HepG2 (cell line): Measurements from ENCODE around the gene SAE1. TPM values are rescaled to one million over a fixed set of nuclear protein-coding genes. Genes with fewer than 3 reads are reported as not detected.

Experiments
- microRNA counts: library from miRNA; unstranded; fragments of <30 nt; microRNA quantifications from one replicate; lab custom pipeline; 2015
- microRNA-seq: library from miRNA; unstranded; fragments of <30 nt; microRNA quantifications from one replicate; pipeline ENCODE4, GENCODE V29; 2020
- polyA plus RNA-seq, 8 experiments: library from polyadenylated mRNA; depleted of rRNA in 3 of 8; stranded (reverse) in 7 of 8; unstranded in 1 of 8; fragments of >200 nt; fragmentation: Illumina TruSeq in 4 of 8; extraction: Trizol in 4 of 8; gene quantifications; 2 replicates each; pipeline versions ENCODE4 v1.2.1 to v1.2.3, GENCODE V29; 2011 to 2016; ENCODE audit warnings: low read depth in 4 of 8, missing spikeins in 1 of 8, mixed read lengths in 1 of 8; ENCODE audit not compliant: insufficient read depth in 1 of 8
- small RNA-seq, 3 experiments: library from RNA; depleted of rRNA; stranded (forward); fragments of <200 nt; gene quantifications; one replicate each; pipeline ENCODE3, GENCODE V24; 2012; ENCODE audit warnings: low read depth in 2 of 3, low replicate concordance in 1 of 3; ENCODE audit not compliant: insufficient read length in 3 of 3, insufficient read depth in 2 of 3
- total RNA-seq, 5 experiments: library from RNA; depleted of rRNA; stranded (reverse); fragments of >200 nt; fragmentation: Illumina TruSeq; extraction: Trizol; gene quantifications; 2 replicates each; pipeline ENCODE4 v1.2.3, GENCODE V29; 2016; ENCODE audit warnings: low read depth in 1 of 5

Gene SAE1
- total and polyA plus RNA-seq, 2 of the 13 experiments (the other 11 are each of a cell fraction or from before 2014, with no cell fraction given), result 87.6 to 197 TPM

MicroRNAs within 50 kb of the gene (microRNA counts, 767-probe panel; counts per million panel counts)
- microRNA hsa-miR-3190-5p (lab: Ali Mortazavi, UCI), result not detected

Small RNAs within 50 kb of the gene (microRNA-seq; reads per million reads assigned to microRNA genes)
- not detected for gene MIR3190
- not detected for gene MIR3191

Small RNAs within 50 kb of the gene (small RNA-seq; reads per million reads assigned to genes)
- 0 reads per million in 3 experiments for gene MIR3190

Other genes starting within 250 kb of the SAE1 start
- gene NPAS1, start 111.0 kb upstream of the SAE1 start, total RNA-seq (2016; rRNA removed; fragmentation: Illumina TruSeq; extraction: Trizol), result 0.29 and 0.35 TPM in 2 replicates
- gene NPAS1, start 111.0 kb upstream of the SAE1 start, polyA plus RNA-seq (2011; rRNA removed), result 2.9 and 3.9 TPM in 2 replicates
- gene TMEM160, start 82.2 kb upstream of the SAE1 start, total RNA-seq (2016; rRNA removed; fragmentation: Illumina TruSeq; extraction: Trizol), result 18.0 and 26.7 TPM in 2 replicates
- 5.2 and 7.0 TPM in 2 replicates for gene TMEM160, start 82.2 kb upstream of the SAE1 start, polyA plus RNA-seq (2011; rRNA removed)
- gene ZC3H4, start 17.1 kb upstream of the SAE1 start, total RNA-seq (2016; rRNA removed; fragmentation: Illumina TruSeq; extraction: Trizol), result 10.7 and 11.2 TPM in 2 replicates
- gene ZC3H4, start 17.1 kb upstream of the SAE1 start, polyA plus RNA-seq (2011; rRNA removed), result 1.8 and 2.7 TPM in 2 replicates
- gene BBC3, start 100.4 kb downstream of the SAE1 start, total RNA-seq (2016; rRNA removed; fragmentation: Illumina TruSeq; extraction: Trizol), result 5.8 and 8.8 TPM in 2 replicates
- gene BBC3, start 100.4 kb downstream of the SAE1 start, polyA plus RNA-seq (2011; rRNA removed), result 6.1 and 11.1 TPM in 2 replicates
- 5.9 and 6.3 TPM in 2 replicates for gene CCDC9, start 125.7 kb downstream of the SAE1 start, total RNA-seq (2016; rRNA removed; fragmentation: Illumina TruSeq; extraction: Trizol)
- 2.9 and 3.0 TPM in 2 replicates for gene CCDC9, start 125.7 kb downstream of the SAE1 start, polyA plus RNA-seq (2011; rRNA removed)
- gene INAFM1, start 144.1 kb downstream of the SAE1 start, total RNA-seq (2016; rRNA removed; fragmentation: Illumina TruSeq; extraction: Trizol), result 1.00 and 1.9 TPM in 2 replicates
- 0.88 and 1.3 TPM in 2 replicates for gene INAFM1, start 144.1 kb downstream of the SAE1 start, polyA plus RNA-seq (2011; rRNA removed)
- gene C5AR1, start 179.0 kb downstream of the SAE1 start, total RNA-seq (2016; rRNA removed; fragmentation: Illumina TruSeq; extraction: Trizol), result 0.07 TPM in 1 of 2 replicates, not detected in the other
- 1.6 and 3.9 TPM in 2 replicates for gene C5AR1, start 179.0 kb downstream of the SAE1 start, polyA plus RNA-seq (2011; rRNA removed)
- 0.09 TPM in 1 of 2 replicates, not detected in the other for gene C5AR2, start 201.3 kb downstream of the SAE1 start, total RNA-seq (2016; rRNA removed; fragmentation: Illumina TruSeq; extraction: Trizol)
- 0.24 and 0.26 TPM in 2 replicates for gene C5AR2, start 201.3 kb downstream of the SAE1 start, polyA plus RNA-seq (2011; rRNA removed)
- 8.0 and 12.0 TPM in 2 replicates for gene DHX34, start 218.5 kb downstream of the SAE1 start, total RNA-seq (2016; rRNA removed; fragmentation: Illumina TruSeq; extraction: Trizol)
- 9.2 and 12.5 TPM in 2 replicates for gene DHX34, start 218.5 kb downstream of the SAE1 start, polyA plus RNA-seq (2011; rRNA removed)